Measurements from ENCODE around the gene SH3PXD2B. TPM values are rescaled to one million over a fixed set of nuclear protein-coding genes. Genes with fewer than 3 reads are reported as not detected.
"Not testable (repeated sequence)": the region's sequence is repeated elsewhere in the genome, so short reads cannot be mapped to it uniquely, and the experiment has no call there.

The SH3PXD2B gene
- total RNA-seq, 1 experiment from 2014 or later = 14.9 TPM

- no peak for DNase-seq (ENCODE audit: extremely low read depth, low read depth)
Measured at GRCh38 chr5:172379481-172379880, 74.8 kb downstream of the SH3PXD2B start.

GRCh38 chr5:172377856-172378255 lies 76.5 kb downstream of the SH3PXD2B start:
- DNase-seq (ENCODE audit: extremely low read depth, low read depth) = no peak

- DNase-seq (ENCODE audit: extremely low read depth, low read depth) = no peak
Measured at GRCh38 chr5:172377438-172377837, 76.9 kb downstream of the SH3PXD2B start.

- no peak for DNase-seq (ENCODE audit: extremely low read depth, low read depth)
Measured at GRCh38 chr5:172374783-172375182, 79.5 kb downstream of the SH3PXD2B start.

- no peak for DNase-seq (ENCODE audit: extremely low read depth, low read depth)
Measured at GRCh38 chr5:172373680-172374079, 80.6 kb downstream of the SH3PXD2B start.

GRCh38 chr5:172371684-172372083 lies 82.6 kb downstream of the SH3PXD2B start:
- DNase-seq (ENCODE audit: extremely low read depth, low read depth) = no peak

GRCh38 chr5:172370648-172371545 lies 83.4 kb downstream of the SH3PXD2B start:
- peak; percentile 16 for DNase-seq (ENCODE audit: extremely low read depth, low read depth)

GRCh38 chr5:172370237-172370640 lies 84.1 kb downstream of the SH3PXD2B start:
- no peak for DNase-seq (ENCODE audit: extremely low read depth, low read depth)

GRCh38 chr5:172368699-172369098 lies 85.6 kb downstream of the SH3PXD2B start:
- DNase-seq (ENCODE audit: extremely low read depth, low read depth) = not testable (repeated sequence)

GRCh38 chr5:172365948-172366608 lies 88.2 kb downstream of the SH3PXD2B start:
- DNase-seq (ENCODE audit: extremely low read depth, low read depth) = no peak

- no peak for DNase-seq (ENCODE audit: extremely low read depth, low read depth)
Measured at GRCh38 chr5:172364773-172365172, 89.6 kb downstream of the SH3PXD2B start.

GRCh38 chr5:172362755-172363154 lies 91.6 kb downstream of the SH3PXD2B start:
- DNase-seq (ENCODE audit: extremely low read depth, low read depth) = no peak

- peak; percentile 87 for DNase-seq (ENCODE audit: extremely low read depth, low read depth)
Measured at GRCh38 chr5:172361566-172362238, 92.6 kb downstream of the SH3PXD2B start.

- no peak for DNase-seq (ENCODE audit: extremely low read depth, low read depth)
Measured at GRCh38 chr5:172358345-172358744, 96.0 kb downstream of the SH3PXD2B start.

- DNase-seq (ENCODE audit: extremely low read depth, low read depth) = no peak
Measured at GRCh38 chr5:172356527-172356926, 97.8 kb downstream of the SH3PXD2B start.

- DNase-seq (ENCODE audit: extremely low read depth, low read depth) = no peak
Measured at GRCh38 chr5:172356047-172356446, 98.3 kb downstream of the SH3PXD2B start.

- no peak for DNase-seq (ENCODE audit: extremely low read depth, low read depth)
Measured at GRCh38 chr5:172353846-172354245, 100.5 kb downstream of the SH3PXD2B start.

- no peak for DNase-seq (ENCODE audit: extremely low read depth, low read depth)
Measured at GRCh38 chr5:172353271-172353812, 101.0 kb downstream of the SH3PXD2B start.

- DNase-seq (ENCODE audit: extremely low read depth, low read depth) = not testable (repeated sequence)
Measured at GRCh38 chr5:172352526-172352925, 101.8 kb downstream of the SH3PXD2B start.

GRCh38 chr5:172351240-172351778 lies 103.0 kb downstream of the SH3PXD2B start:
- DNase-seq (ENCODE audit: extremely low read depth, low read depth) = no peak
